ENCODE measurements around the gene SAPCD2. TPM values are rescaled to one million over a fixed set of nuclear protein-coding genes. Genes with fewer than 3 reads are reported as not detected.

The SAPCD2 gene
- total and polyA plus RNA-seq, 9 of the 15 experiments (the other 6 are each of a cell fraction or from before 2014, with no cell fraction given): 3.4 to 91.8 (median 18.8) TPM

GRCh38 chr9:137035937-137036336 lies 34.4 kb downstream of the SAPCD2 start:
- no peak overlapping the region for H2AFZ ChIP-seq (ENCODE audit: low read depth, low read length)
- H3K27ac ChIP-seq (ENCODE audit: extremely low read depth, low read depth, low read length): no peak overlapping the region
- 52% methylated on average over 8 of the region's 8 CpGs for WGBS (ENCODE audit: insufficient coverage, low coverage, missing lambda C conversion rate)
- in situ Hi-C loops (cut with MboI): loop anchor here (5.0 kb wide), 2 partner anchors 89 to 264 kb away; partner anchors contain the start of gene C8G
- H3K9me1 ChIP-seq (ENCODE audit: control insufficient read depth, insufficient read depth, low read length): no peaks in the 10 kb centered on the region
- BruUV-seq (replicated peaks): no TSS peak
- no peak for DNase-seq (ENCODE audit: extremely low read depth in 1 of 4, low spot score in 3 of 4)
- CTCF ChIA-PET (ENCODE audit: low intra/inter-chr PET ratio): interaction anchor here (2.2 to 3.7 kb wide), 2 partner anchors 87 to 249 kb away, joined by 10 to 47 read pairs; no protein-coding TSS in a partner anchor
- H3K36me3 ChIP-seq (ENCODE audit: control insufficient read depth, insufficient read depth, low read length): no peaks in the 10 kb centered on the region
- ATAC-seq: no peak
- intact Hi-C loops (cut with micrococcal nuclease): loop anchor here (1.0 to 2.0 kb wide), 4 partner anchors 32 to 193 kb away; partner anchors contain the start of gene AJM1
- no peaks in the 10 kb centered on the region for H3K9me3 ChIP-seq (replicated peaks; ENCODE audit: control insufficient read depth, insufficient read depth, low read depth, low read length)
- POLR2A ChIA-PET: interaction anchor here (1.0 to 1.8 kb wide), 3 partner anchors 9 to 88 kb away, joined by 3 to 8 read pairs (median 4); no protein-coding TSS in a partner anchor
- no peak overlapping the region for H3K4me2 ChIP-seq (ENCODE audit: insufficient read depth, low read length)
- H3K4me1 ChIP-seq (replicated peaks in 1 of 2; ENCODE audit: control insufficient read depth in 2 of 2, insufficient read depth in 2 of 2, low read length in 2 of 2): peaks cover 0 to 69% of the 10 kb centered on the region in 2 experiments; a peak in 3 of 5 replicates
- H3K27me3 ChIP-seq (ENCODE audit: control insufficient read depth in 2 of 2, insufficient read depth in 2 of 2, low read length in 2 of 2): peaks cover 0 to 21% of the 10 kb centered on the region in 2 experiments; a peak in 1 of 5 replicates
- no peak overlapping the region; a peak in 1 of 4 replicates for H3K9ac ChIP-seq (ENCODE audit: insufficient read depth in 1 of 2, low read depth in 2 of 2, low read length in 2 of 2)
- no peaks in the 10 kb centered on the region for H3K79me2 ChIP-seq (ENCODE audit: control insufficient read depth, insufficient read depth, low read length)
- TF ChIP-seq GTF2F1 (IDR thresholded peaks at IDR 0.05; ENCODE audit: low read depth, low read length) (no peak), RBM34 (IDR thresholded peaks at IDR 0.05; ENCODE audit: borderline replicate concordance, insufficient read depth, low read length) (no peak), SNRNP70 (optimal IDR thresholded peaks at IDR 0.05; ENCODE audit: low read depth, low read length) (no peak), CBFB (CRISPR knock-in tag; IDR thresholded peaks at IDR 0.05) (no peak), U2AF2 (optimal IDR thresholded peaks at IDR 0.05; ENCODE audit: low read depth, low read length) (no peak), PML (IDR thresholded peaks at IDR 0.05; ENCODE audit: low read length) (no peak), RFX5 (IDR thresholded peaks at IDR 0.05; ENCODE audit: low read depth, low read length) (no peak), MCM5 (IDR thresholded peaks at IDR 0.05; ENCODE audit: low read depth) (no peak), RBM25 (IDR thresholded peaks at IDR 0.05; ENCODE audit: low read depth, low read length, severe bottlenecking) (no peak), NFXL1 (CRISPR knock-in tag; IDR thresholded peaks at IDR 0.05) (no peak)
- TF ChIP-seq, protein P1, sequence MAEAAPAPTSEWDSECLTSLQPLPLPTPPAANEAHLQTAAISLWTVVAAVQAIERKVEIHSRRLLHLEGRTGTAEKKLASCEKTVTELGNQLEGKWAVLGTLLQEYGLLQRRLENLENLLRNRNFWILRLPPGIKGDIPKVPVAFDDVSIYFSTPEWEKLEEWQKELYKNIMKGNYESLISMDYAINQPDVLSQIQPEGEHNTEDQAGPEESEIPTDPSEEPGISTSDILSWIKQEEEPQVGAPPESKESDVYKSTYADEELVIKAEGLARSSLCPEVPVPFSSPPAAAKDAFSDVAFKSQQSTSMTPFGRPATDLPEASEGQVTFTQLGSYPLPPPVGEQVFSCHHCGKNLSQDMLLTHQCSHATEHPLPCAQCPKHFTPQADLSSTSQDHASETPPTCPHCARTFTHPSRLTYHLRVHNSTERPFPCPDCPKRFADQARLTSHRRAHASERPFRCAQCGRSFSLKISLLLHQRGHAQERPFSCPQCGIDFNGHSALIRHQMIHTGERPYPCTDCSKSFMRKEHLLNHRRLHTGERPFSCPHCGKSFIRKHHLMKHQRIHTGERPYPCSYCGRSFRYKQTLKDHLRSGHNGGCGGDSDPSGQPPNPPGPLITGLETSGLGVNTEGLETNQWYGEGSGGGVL (CRISPR knock-in tag; IDR thresholded peaks at IDR 0.05): no peak
- no peaks in the 10 kb centered on the region for H4K20me1 ChIP-seq (replicated peaks; ENCODE audit: control insufficient read depth, insufficient read depth, low read length)
- H3K4me3 ChIP-seq: no peak overlapping the region
- no peak for FAIRE-seq

Measured in K562 (cell line).